Testis (tissue), 2 donors: ENCODE data around the gene RGS16.

Source experiments
- POLR2A ChIP-seq: fragments of 450-650 bp; IDR thresholded peaks from one replicate; pipeline ENCODE4 v1.6.1; 2017; ENCODE audit warnings: antibody characterized with exemption, mild to moderate bottlenecking, moderate library complexity
- TF ChIP-seq, protein P1 (sequence below), 3 experiments: fragments of 450-650 bp in 2 of 3; fragments of 200-600 bp in 1 of 3; sonication (generic) in 1 of 3; IDR thresholded peaks; one replicate each; pipeline ENCODE4 v1.5.1; 2016 to 2019; ENCODE audit warnings: antibody characterized with exemption in 3 of 3, mild to moderate bottlenecking in 2 of 3, moderate library complexity in 1 of 3

DNA sequence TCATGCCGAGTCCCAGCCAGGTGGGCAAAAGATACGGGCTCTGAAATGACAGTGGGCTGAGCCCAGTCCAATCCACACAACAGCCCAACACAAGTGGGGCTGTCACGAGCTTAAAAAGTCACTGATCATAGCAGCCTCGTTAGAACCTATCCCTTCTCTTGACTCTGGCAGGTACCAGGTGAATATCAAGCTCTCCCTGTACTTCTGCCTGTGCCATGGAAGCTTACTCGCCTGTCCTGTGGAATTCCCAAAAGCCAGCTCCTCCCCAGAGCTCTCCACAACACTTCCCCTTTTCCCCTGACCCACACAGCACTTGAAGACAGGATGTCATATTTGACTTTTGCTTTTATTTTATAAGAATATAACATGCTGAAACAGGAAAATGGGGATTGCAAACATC is 5.9 kb downstream of the RGS16 start:
- no peak for TF ChIP-seq POLR2A
- TF ChIP-seq, protein P1, sequence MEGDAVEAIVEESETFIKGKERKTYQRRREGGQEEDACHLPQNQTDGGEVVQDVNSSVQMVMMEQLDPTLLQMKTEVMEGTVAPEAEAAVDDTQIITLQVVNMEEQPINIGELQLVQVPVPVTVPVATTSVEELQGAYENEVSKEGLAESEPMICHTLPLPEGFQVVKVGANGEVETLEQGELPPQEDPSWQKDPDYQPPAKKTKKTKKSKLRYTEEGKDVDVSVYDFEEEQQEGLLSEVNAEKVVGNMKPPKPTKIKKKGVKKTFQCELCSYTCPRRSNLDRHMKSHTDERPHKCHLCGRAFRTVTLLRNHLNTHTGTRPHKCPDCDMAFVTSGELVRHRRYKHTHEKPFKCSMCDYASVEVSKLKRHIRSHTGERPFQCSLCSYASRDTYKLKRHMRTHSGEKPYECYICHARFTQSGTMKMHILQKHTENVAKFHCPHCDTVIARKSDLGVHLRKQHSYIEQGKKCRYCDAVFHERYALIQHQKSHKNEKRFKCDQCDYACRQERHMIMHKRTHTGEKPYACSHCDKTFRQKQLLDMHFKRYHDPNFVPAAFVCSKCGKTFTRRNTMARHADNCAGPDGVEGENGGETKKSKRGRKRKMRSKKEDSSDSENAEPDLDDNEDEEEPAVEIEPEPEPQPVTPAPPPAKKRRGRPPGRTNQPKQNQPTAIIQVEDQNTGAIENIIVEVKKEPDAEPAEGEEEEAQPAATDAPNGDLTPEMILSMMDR (IDR thresholded peaks at IDR 0.05) = no peak
